SU-DHL-6 (cell line): ENCODE results near the gene HSD17B8.

ENCODE experiments used
- H2AFZ ChIP-seq: fragments of 200-600 bp; sonication (generic); 2 replicates; pipeline ENCODE4 v1.6.1; 2014; ENCODE audit warnings: low read depth, mild to moderate bottlenecking, moderate library complexity, mixed read lengths, antibody characterized with exemption, low read length; ENCODE audit not compliant: severe bottlenecking
- H3F3A ChIP-seq: fragments of 200-600 bp; shearing (Covaris generic); 2 replicates; pipeline ENCODE4 v1.6.0; 2016; ENCODE audit warnings: antibody characterized with exemption, mild to moderate bottlenecking; ENCODE audit not compliant: insufficient read depth
- H3K27ac ChIP-seq: fragments of 200-600 bp; sonication (generic); 2 replicates; pipeline ENCODE4 v1.5.1; 2016; ENCODE audit warnings: low read depth, mild to moderate bottlenecking, low read length, moderate library complexity, mixed read lengths
- H3K27me3 ChIP-seq: fragments of 200-600 bp; sonication (generic), shearing (Covaris generic); 2 replicates; pipeline ENCODE4 v1.6.0; 2014; ENCODE audit warnings: mild to moderate bottlenecking, low read length
- H3K36me3 ChIP-seq: fragments of 200-600 bp; sonication (generic); 2 replicates; pipeline ENCODE4 v1.6.1; 2014; ENCODE audit warnings: mild to moderate bottlenecking, low read length, mixed read lengths
- H3K4me2 ChIP-seq: fragments of 300-600, 200-600 bp; shearing (Covaris generic), sonication (generic); 2 replicates; pipeline ENCODE4 v1.6.0; 2014; ENCODE audit warnings: low read length, low read depth, mild to moderate bottlenecking; ENCODE audit not compliant: poor library complexity, severe bottlenecking
- H3K4me3 ChIP-seq: fragments of 200-600 bp; sonication (generic); 2 replicates; pipeline ENCODE4 v1.5.1; 2014; ENCODE audit warnings: antibody characterized with exemption, low read length, mild to moderate bottlenecking, mixed read lengths; ENCODE audit not compliant: insufficient read depth, poor library complexity, severe bottlenecking
- H3K79me2 ChIP-seq: fragments of 200-600 bp; sonication (generic); 2 replicates; pipeline ENCODE4 v1.6.1; 2014; ENCODE audit warnings: mild to moderate bottlenecking, low read length, moderate library complexity; ENCODE audit not compliant: insufficient read depth
- H3K9ac ChIP-seq: fragments of 200-600 bp; sonication (generic); 2 replicates; pipeline ENCODE4 v1.7.0; 2014; ENCODE audit warnings: mild to moderate bottlenecking, low read length
- H3K9me2 ChIP-seq: fragments of 200-600 bp; sonication (generic); replicated peaks from 2 replicates; pipeline ENCODE4 v1.6.1; 2014; ENCODE audit warnings: low read length; ENCODE audit not compliant: insufficient read depth
- H3K9me3 ChIP-seq: fragments of 200-600 bp; sonication (generic); 2 replicates; pipeline ENCODE4 v1.6.1; 2014; ENCODE audit warnings: low read length, mixed read lengths; ENCODE audit not compliant: insufficient read depth
- H4K20me1 ChIP-seq: fragments of 200-600 bp; sonication (generic); 2 replicates; pipeline ENCODE4 v1.6.1; 2014; ENCODE audit warnings: low read depth, mild to moderate bottlenecking, antibody characterized with exemption, low read length, moderate library complexity, mixed read lengths
- EZH2phosphoT487 ChIP-seq: fragments of 200-600 bp; sonication (generic), shearing (Covaris generic); conservative IDR thresholded peaks from 2 replicates; pipeline ENCODE4 v1.6.1; 2018; ENCODE audit warnings: mild to moderate bottlenecking, antibody characterized with exemption, low read length, moderate library complexity, mixed read lengths
- TF ChIP-seq, protein P1 (sequence below): fragments of 200-600 bp; sonication (generic); IDR thresholded peaks from one replicate; pipeline ENCODE4 v1.5.1; 2017; ENCODE audit warnings: antibody characterized with exemption, mild to moderate bottlenecking, low read length, moderate library complexity; ENCODE audit not compliant: insufficient read depth, poor library complexity, severe bottlenecking

Gene HSD17B8

GRCh38 chr6:33204415-33205190, at the start of gene HSD17B8:
Gene HSD17B8, plus strand, starts transcription at chr6:33204655. Its CDS starts 14 bp downstream, at chr6:33204669.
- peak within 1 kb of the TSS; percentile 78 for H3K9ac ChIP-seq
- H3K27ac ChIP-seq = peak within 1 kb of the TSS; percentile 30; the same call in 1 of the 2 replicates
- 0 out of 2 replicates have a peak, but pooled peaks cover 3% of the 10 kb centered on the region for H3K36me3 ChIP-seq
- peaks cover 32% of the 10 kb centered on the region for H3F3A ChIP-seq
- H2AFZ ChIP-seq = peak within 1 kb of the TSS; percentile 73
- peak within 1 kb of the TSS; percentile 71 for H3K4me2 ChIP-seq
- peaks cover 23% of the 10 kb centered on the region for H3K79me2 ChIP-seq
- no peak for TF ChIP-seq EZH2phosphoT487
- TF ChIP-seq, protein P1, sequence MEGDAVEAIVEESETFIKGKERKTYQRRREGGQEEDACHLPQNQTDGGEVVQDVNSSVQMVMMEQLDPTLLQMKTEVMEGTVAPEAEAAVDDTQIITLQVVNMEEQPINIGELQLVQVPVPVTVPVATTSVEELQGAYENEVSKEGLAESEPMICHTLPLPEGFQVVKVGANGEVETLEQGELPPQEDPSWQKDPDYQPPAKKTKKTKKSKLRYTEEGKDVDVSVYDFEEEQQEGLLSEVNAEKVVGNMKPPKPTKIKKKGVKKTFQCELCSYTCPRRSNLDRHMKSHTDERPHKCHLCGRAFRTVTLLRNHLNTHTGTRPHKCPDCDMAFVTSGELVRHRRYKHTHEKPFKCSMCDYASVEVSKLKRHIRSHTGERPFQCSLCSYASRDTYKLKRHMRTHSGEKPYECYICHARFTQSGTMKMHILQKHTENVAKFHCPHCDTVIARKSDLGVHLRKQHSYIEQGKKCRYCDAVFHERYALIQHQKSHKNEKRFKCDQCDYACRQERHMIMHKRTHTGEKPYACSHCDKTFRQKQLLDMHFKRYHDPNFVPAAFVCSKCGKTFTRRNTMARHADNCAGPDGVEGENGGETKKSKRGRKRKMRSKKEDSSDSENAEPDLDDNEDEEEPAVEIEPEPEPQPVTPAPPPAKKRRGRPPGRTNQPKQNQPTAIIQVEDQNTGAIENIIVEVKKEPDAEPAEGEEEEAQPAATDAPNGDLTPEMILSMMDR = no peak
- no peaks in the 10 kb centered on the region for H3K9me3 ChIP-seq
- H4K20me1 ChIP-seq = no peaks in the 10 kb centered on the region
- H3K9me2 ChIP-seq = no peaks in the 10 kb centered on the region
- no peaks in the 10 kb centered on the region for H3K27me3 ChIP-seq
- peak within 1 kb of the TSS; percentile 71 for H3K4me3 ChIP-seq

GRCh38 chr6:33156561-33156960, 47.9 kb upstream of the HSD17B8 start:
- Histone ChIP-seq H3K4me2 (no peak overlapping the region), H3F3A (no peaks in the 10 kb centered on the region), H3K27ac (no peak overlapping the region), H4K20me1 (no peaks in the 10 kb centered on the region), H3K36me3 (no peaks in the 10 kb centered on the region), H2AFZ (no peak overlapping the region), H3K79me2 (no peaks in the 10 kb centered on the region), H3K9me2 (no peaks in the 10 kb centered on the region), H3K9me3 (0 out of 2 replicates have a peak, but pooled peaks cover 1% of the 10 kb centered on the region), H3K4me3 (no peak overlapping the region), H3K27me3 (no peaks in the 10 kb centered on the region), H3K9ac (no peak overlapping the region)
- TF ChIP-seq, protein P1 = no peak
- no peak for TF ChIP-seq EZH2phosphoT487

DNA sequence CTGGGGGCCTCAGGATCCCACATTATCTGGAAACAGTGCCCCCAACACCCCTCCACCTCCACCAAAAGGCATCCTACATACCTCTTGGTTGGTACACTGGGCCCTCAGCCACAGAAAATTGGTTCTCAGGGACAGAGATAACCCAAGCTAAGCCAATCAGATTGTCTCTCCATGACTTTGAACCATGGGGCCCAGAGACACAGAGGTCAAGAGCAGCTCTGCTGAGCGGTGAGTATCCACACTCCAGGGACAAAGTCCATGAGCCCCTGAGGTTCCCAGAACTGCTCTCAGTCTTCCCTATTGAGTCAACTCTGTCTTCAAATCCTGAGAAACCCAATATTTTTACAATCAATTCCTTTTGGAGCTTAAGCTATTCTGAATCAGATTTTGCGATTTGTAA, 47.5 kb upstream of the HSD17B8 start:
- no peak overlapping the region for H3K4me2 ChIP-seq
- H3K9me3 ChIP-seq = no peaks in the 10 kb centered on the region
- no peaks in the 10 kb centered on the region for H3K27me3 ChIP-seq
- H4K20me1 ChIP-seq = no peaks in the 10 kb centered on the region
- no peak overlapping the region for H2AFZ ChIP-seq
- no peak overlapping the region for H3K27ac ChIP-seq
- no peaks in the 10 kb centered on the region for H3F3A ChIP-seq
- H3K9me2 ChIP-seq = no peaks in the 10 kb centered on the region
- H3K9ac ChIP-seq = no peak overlapping the region
- TF ChIP-seq EZH2phosphoT487 = no peak
- TF ChIP-seq, protein P1 = no peak
- H3K36me3 ChIP-seq = no peaks in the 10 kb centered on the region
- no peaks in the 10 kb centered on the region for H3K79me2 ChIP-seq
- H3K4me3 ChIP-seq = no peak overlapping the region
